NCI-H345 (cell line): ENCODE results near the gene HOGA1.
"Not testable (repeated sequence)": the region's sequence is repeated elsewhere in the genome, so short reads cannot be mapped to it uniquely, and the experiment has no call there.

ENCODE experiments used
- DNase-seq: peaks from one replicate; lab custom pipeline; 2025; lab: John Stamatoyannopoulos, UW

HOGA1 gene

GRCh38 chr10:97649405-97649750, 65.2 kb downstream of the HOGA1 start:
- not testable (repeated sequence) for DNase-seq

GRCh38 chr10:97650726-97651125, 66.5 kb downstream of the HOGA1 start:
- no peak for DNase-seq

DNA sequence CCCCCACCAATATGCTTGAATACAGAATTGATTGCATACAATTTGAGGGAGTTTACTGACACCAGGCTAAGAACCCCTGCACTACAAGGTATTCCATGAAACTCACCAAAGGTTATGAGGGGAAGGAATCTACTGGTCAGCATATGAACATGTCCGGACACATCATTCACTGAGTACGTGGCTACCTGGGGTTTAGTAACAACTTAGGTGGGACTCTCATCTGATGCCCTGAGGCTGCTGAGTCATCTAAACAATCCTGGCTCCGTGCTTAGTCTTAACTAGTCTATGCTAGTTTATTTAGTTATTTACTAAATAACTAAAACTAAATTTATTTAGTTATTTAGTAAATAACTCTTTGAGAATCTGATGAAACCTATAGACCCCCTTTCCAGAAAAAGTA, 67.6 kb downstream of the HOGA1 start:
- no peak for DNase-seq

- no peak for DNase-seq
Measured at GRCh38 chr10:97656777-97657176, 72.6 kb downstream of the HOGA1 start.

DNA sequence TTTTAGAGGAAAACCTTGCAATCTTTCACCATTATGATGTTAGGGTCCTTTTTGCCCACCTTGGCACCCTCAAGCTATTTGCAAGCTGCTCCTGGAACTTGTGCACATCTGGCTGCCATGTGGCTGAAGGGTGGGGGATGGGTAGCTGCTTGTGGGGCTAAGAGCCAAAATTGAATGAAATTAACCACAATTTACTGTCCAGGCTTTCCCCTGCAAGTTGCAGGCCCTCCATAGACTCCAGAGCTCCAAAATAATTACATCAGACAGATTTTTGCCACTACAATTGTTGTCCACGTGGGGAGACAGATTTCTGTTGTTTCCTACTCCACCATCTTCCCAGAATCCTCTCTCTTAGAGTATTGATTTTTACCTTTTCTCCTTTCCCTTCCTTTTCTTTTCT, 75.4 kb downstream of the HOGA1 start:
- DNase-seq, result no peak
